C4-2B (cell line): ENCODE results near the gene MLX.

Source experiments
- ZFX ChIP-seq: fragments of 450-650 bp; IDR thresholded peaks from 2 replicates; pipeline ENCODE4 v1.6.1; 2017
- TF ChIP-seq, protein P1 (sequence below): fragments of 450-650 bp; conservative IDR thresholded peaks from 2 replicates; pipeline ENCODE4 v1.5.1; 2017; ENCODE audit warnings: mild to moderate bottlenecking

DNA sequence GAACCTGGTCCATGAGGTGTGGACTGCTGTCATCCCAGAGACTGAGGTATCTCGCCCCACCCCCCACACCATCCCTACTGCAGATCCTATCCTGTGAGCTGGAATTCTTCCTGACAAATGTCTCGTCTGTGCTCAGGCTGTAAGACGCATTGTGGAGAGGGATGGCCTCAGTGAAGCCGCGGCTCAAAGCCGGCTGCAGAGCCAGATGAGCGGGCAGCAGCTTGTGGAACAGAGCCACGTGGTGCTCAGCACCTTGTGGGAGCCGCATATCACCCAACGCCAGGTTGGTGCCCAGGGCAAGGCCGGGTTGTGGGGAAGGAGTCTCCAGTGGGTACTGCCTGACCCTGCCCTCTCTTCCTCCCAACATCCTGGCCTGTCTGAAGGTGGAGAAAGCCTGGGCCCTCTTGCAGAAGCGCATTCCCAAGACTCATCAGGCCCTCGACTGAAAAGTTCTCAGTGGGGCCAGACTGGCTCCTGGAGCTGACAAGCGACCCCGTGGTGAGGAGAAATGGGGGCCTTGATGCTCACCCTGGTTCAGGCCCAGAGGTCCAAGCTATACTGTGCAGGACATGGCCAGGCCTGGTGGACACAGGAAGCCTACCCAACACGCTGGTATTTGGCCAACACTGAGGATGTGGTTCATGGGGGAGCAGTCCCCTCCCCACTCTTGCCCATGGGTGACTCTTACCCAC lies 1.2 kb upstream of the MLX start:
- TF ChIP-seq, protein P1, sequence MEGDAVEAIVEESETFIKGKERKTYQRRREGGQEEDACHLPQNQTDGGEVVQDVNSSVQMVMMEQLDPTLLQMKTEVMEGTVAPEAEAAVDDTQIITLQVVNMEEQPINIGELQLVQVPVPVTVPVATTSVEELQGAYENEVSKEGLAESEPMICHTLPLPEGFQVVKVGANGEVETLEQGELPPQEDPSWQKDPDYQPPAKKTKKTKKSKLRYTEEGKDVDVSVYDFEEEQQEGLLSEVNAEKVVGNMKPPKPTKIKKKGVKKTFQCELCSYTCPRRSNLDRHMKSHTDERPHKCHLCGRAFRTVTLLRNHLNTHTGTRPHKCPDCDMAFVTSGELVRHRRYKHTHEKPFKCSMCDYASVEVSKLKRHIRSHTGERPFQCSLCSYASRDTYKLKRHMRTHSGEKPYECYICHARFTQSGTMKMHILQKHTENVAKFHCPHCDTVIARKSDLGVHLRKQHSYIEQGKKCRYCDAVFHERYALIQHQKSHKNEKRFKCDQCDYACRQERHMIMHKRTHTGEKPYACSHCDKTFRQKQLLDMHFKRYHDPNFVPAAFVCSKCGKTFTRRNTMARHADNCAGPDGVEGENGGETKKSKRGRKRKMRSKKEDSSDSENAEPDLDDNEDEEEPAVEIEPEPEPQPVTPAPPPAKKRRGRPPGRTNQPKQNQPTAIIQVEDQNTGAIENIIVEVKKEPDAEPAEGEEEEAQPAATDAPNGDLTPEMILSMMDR, result no peak
- TF ChIP-seq ZFX, result no peak
